ENCODE results near the gene ERFL. TPM values are rescaled to one million over a fixed set of nuclear protein-coding genes. Genes with fewer than 3 reads are reported as not detected.

ERFL gene
- total RNA-seq, 1 experiment from 2014 or later, result not detected

DNA sequence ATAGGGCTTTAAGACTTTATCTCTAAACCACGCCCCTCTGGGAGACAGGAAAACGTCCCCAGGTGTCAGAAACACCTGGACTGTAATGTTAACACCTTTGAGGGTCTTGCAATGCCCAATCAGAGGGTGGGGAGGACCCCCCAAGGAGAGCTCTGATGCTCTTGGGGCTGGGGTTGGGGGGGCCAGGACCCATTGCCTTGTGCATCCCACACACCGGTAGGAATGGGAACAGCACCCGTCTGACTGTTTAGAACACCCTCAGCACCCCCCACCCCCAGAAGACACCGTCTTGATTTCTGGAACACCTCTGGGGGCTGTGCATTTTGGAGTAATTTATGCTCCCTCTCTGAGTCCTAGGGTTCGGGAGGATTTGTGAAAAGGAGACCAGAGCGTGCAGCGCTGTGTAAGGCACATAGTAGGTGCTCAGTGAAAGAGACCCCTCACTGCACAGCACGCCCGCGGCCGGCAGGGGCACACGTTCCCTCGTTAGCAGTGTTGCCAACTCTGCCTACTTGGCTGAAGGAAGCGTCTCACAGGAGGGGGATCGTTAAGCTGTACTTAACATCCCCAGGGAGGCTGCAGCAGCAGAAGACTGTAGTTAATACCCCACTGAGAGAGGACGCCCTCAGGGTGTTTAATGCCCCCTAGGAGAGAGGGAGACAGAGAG is 2.8 kb upstream of the ERFL start:
- no TSS peak for BruUV-seq (replicated peaks)
- Mint-ChIP-seq H3K27me3 (ENCODE audit: insufficient read depth, unreplicated experiment) (peaks cover 40% of the 10 kb centered on the region), H3K4me3 (ENCODE audit: unreplicated experiment) (no peak overlapping the region), H3K27ac (ENCODE audit: low read depth, unreplicated experiment) (no peak overlapping the region), H3K36me3 (ENCODE audit: insufficient read depth, unreplicated experiment) (peaks cover 5% of the 10 kb centered on the region), H3K9me3 (ENCODE audit: unreplicated experiment) (no peaks in the 10 kb centered on the region), H3K4me1 (ENCODE audit: insufficient read depth, unreplicated experiment) (peaks cover 18% of the 10 kb centered on the region)
- DNase-seq (ENCODE audit: unreplicated experiment), result no peak
- CTCF ChIA-PET, result interaction anchor here (0.9 kb wide), 1 partner anchor 22 kb away, joined by 3 read pairs; no protein-coding TSS in a partner anchor
- intact Hi-C loops (cut with micrococcal nuclease), result no loop called here
- POLR2A ChIA-PET, result interaction anchor here (1.0 kb wide), 1 partner anchor 66 kb away, joined by 3 read pairs; no protein-coding TSS in a partner anchor
- TF ChIP-seq, protein P1, sequence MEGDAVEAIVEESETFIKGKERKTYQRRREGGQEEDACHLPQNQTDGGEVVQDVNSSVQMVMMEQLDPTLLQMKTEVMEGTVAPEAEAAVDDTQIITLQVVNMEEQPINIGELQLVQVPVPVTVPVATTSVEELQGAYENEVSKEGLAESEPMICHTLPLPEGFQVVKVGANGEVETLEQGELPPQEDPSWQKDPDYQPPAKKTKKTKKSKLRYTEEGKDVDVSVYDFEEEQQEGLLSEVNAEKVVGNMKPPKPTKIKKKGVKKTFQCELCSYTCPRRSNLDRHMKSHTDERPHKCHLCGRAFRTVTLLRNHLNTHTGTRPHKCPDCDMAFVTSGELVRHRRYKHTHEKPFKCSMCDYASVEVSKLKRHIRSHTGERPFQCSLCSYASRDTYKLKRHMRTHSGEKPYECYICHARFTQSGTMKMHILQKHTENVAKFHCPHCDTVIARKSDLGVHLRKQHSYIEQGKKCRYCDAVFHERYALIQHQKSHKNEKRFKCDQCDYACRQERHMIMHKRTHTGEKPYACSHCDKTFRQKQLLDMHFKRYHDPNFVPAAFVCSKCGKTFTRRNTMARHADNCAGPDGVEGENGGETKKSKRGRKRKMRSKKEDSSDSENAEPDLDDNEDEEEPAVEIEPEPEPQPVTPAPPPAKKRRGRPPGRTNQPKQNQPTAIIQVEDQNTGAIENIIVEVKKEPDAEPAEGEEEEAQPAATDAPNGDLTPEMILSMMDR (IDR thresholded peaks at IDR 0.05; ENCODE audit: unreplicated experiment), result peak; percentile 27

DNA sequence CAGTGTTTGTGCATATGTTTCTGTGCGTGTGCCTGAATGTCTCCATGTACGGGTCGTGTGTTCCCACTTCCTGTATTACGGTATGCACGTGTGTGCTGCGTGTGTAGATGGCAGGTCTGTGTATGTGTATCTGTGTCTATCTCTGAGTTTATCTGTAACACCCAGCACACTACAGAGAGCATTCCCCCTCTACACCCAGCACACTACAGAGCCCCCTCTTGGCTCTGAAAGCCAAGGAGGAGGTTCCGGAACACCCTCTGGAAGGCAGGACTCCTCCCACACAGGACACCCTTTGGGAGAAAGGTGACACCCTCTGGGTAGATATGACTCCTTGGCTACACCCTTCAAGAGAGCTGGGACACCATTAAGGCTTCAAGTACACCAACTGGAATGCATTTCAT is 2.1 kb upstream of the ERFL start:
- H3K27me3 Mint-ChIP-seq (ENCODE audit: insufficient read depth, unreplicated experiment), result peaks cover 33% of the 10 kb centered on the region
- TF ChIP-seq, protein P1 (IDR thresholded peaks at IDR 0.05; ENCODE audit: unreplicated experiment), result no peak
- H3K27ac Mint-ChIP-seq (ENCODE audit: low read depth, unreplicated experiment), result no peak overlapping the region
- H3K36me3 Mint-ChIP-seq (ENCODE audit: insufficient read depth, unreplicated experiment), result peaks cover 2% of the 10 kb centered on the region
- ChIA-PET CTCF (interaction anchor here (0.5 to 0.9 kb wide), 2 partner anchors 22 to 82 kb away, joined by 3 read pairs; no protein-coding TSS in a partner anchor), POLR2A (no interaction called here)
- H3K4me3 Mint-ChIP-seq (ENCODE audit: unreplicated experiment), result no peak overlapping the region
- intact Hi-C loops (cut with micrococcal nuclease), result no loop called here
- BruUV-seq (replicated peaks), result no TSS peak
- no peaks in the 10 kb centered on the region for H3K9me3 Mint-ChIP-seq (ENCODE audit: unreplicated experiment)
- DNase-seq (ENCODE audit: unreplicated experiment), result no peak
- peaks cover 14% of the 10 kb centered on the region for H3K4me1 Mint-ChIP-seq (ENCODE audit: insufficient read depth, unreplicated experiment)

DNA sequence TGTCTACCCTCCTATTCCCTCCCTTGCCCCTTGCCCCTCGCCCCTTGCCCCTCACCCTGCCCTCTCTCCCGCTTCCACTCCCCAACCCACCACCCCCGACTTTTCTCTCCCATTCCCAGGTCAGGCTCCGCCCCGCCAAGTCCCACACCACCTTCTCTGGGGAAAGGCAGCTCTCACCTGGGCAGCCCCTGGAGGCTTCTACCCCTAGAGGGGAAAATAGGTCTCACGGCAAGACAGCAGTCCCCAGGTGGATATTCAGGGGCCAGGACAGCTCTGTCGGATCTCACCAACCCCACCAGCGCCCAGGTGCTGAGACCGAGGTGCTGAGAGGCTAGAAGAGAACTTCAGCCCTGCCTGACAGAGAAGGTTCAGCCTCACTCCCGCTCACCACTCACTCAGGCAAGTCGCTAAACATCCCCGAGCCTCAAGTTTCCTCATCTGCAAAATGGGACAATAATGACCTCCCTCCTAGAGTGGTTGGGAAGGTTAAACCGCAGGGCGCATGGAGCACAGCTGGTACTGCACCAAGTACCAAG is 1.4 kb upstream of the ERFL start:
- no peak overlapping the region for H3K27ac Mint-ChIP-seq (ENCODE audit: low read depth, unreplicated experiment)
- H3K4me1 Mint-ChIP-seq (ENCODE audit: insufficient read depth, unreplicated experiment), result peaks cover 7% of the 10 kb centered on the region
- DNase-seq (ENCODE audit: unreplicated experiment), result no peak
- no TSS peak for BruUV-seq (replicated peaks)
- TF ChIP-seq, protein P1 (IDR thresholded peaks at IDR 0.05; ENCODE audit: unreplicated experiment), result no peak
- H3K4me3 Mint-ChIP-seq (ENCODE audit: unreplicated experiment), result no peak overlapping the region
- peaks cover 26% of the 10 kb centered on the region for H3K27me3 Mint-ChIP-seq (ENCODE audit: insufficient read depth, unreplicated experiment)
- intact Hi-C loops (cut with micrococcal nuclease), result no loop called here
- ChIA-PET CTCF (no interaction called here), POLR2A (no interaction called here)
- no peaks in the 10 kb centered on the region for H3K36me3 Mint-ChIP-seq (ENCODE audit: insufficient read depth, unreplicated experiment)
- H3K9me3 Mint-ChIP-seq (ENCODE audit: unreplicated experiment), result no peaks in the 10 kb centered on the region

DNA sequence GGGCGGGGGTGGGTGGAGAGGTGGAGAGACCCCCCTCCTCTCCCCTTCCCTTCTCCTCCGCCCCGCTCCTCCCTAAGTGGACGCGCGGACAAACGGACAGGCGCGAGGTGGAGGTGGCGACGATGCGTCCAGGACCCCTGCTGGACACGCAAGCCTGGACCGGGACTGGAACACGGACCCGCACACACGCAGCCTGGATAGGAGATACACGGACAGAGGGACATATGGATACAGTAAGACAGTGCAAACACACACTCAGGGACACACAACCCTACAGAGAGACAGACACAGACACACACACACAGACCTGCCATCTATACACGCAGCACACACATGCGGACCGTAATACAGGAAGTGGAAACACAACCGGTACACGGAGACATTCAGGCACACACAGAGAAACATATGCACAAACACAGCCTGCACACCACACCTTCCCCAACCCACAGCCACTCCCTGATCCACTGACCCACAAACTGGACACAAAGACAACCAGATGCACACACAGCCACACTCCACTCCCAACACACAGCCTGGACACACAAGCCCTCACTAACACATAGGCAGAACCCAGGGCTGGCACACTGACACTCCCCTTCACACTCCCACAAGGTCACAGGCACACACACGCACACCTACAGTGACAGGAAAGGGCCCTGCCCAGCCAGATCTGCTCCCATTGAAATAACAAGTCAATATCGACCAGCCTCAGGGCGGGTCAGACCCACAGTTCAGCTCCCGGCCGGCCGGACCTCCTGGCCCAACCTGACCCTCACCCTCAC is 696 bp upstream of the ERFL start:
- TF ChIP-seq, protein P1 (IDR thresholded peaks at IDR 0.05; ENCODE audit: unreplicated experiment), result no peak
- BruUV-seq (replicated peaks), result no TSS peak
- POLR2A ChIA-PET, result no interaction called here

More for the DNA sequence above, 696 bp upstream of the ERFL start:
- Mint-ChIP-seq H3K4me3 (ENCODE audit: unreplicated experiment) (no peak overlapping the region), H3K9me3 (ENCODE audit: unreplicated experiment) (no peaks in the 10 kb centered on the region), H3K4me1 (ENCODE audit: insufficient read depth, unreplicated experiment) (peaks cover 7% of the 10 kb centered on the region), H3K36me3 (ENCODE audit: insufficient read depth, unreplicated experiment) (no peaks in the 10 kb centered on the region), H3K27ac (ENCODE audit: low read depth, unreplicated experiment) (no peak overlapping the region), H3K27me3 (ENCODE audit: insufficient read depth, unreplicated experiment) (peaks cover 19% of the 10 kb centered on the region)
- DNase-seq (ENCODE audit: unreplicated experiment), result no peak
- CTCF ChIA-PET, result interaction anchor here (0.7 kb wide), 1 partner anchor 1583 kb away, joined by 3 read pairs; no protein-coding TSS in a partner anchor
- intact Hi-C loops (cut with micrococcal nuclease), result no loop called here
